GM19351 (cell line): Measurements from ENCODE around the gene CCDC57.
"Not testable (repeated sequence)": the region's sequence is repeated elsewhere in the genome, so short reads cannot be mapped to it uniquely, and the experiment has no call there.

Experiments used
- ATAC-seq: cut with Tn5 transposase; IDR thresholded peaks from one replicate; pipeline ENCODE4 v1.9.1; 2021; ENCODE audit warnings: mild to moderate bottlenecking, moderate library complexity; ENCODE audit not compliant: unreplicated experiment

Gene CCDC57

DNA sequence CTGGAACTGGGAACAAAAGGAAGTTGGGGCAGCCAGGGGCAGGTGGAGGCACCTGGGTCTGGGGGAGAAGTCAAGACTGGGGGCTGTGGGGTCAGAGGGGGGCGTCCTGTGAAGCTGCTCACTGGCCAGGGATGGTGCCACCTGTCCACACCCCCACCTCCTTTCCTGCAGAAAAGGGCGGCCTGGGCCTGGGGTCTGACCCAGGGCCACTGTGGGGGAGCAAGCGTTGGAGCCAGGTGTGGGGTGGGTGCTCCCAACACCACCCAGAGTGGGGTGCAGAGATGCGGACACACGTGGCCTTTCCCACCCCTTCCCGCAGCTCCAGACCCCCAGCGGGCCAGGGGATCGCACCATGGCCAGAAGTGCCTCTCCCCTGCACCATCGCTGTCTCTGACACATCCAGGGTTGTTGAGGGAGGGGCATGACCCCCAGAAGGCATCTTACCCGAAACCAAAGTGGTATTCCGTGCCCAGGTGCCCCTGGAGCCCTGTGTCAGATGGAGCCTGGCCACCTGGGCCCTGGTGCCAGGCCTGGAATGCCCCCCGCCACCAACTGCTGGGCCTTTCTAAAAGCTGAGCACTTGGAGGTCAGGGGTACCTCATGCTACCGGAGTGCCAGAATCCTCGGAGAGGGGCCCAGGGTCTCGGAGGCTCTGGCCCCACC is 13.6 kb upstream of the CCDC57 start:
- ATAC-seq, result no peak

DNA sequence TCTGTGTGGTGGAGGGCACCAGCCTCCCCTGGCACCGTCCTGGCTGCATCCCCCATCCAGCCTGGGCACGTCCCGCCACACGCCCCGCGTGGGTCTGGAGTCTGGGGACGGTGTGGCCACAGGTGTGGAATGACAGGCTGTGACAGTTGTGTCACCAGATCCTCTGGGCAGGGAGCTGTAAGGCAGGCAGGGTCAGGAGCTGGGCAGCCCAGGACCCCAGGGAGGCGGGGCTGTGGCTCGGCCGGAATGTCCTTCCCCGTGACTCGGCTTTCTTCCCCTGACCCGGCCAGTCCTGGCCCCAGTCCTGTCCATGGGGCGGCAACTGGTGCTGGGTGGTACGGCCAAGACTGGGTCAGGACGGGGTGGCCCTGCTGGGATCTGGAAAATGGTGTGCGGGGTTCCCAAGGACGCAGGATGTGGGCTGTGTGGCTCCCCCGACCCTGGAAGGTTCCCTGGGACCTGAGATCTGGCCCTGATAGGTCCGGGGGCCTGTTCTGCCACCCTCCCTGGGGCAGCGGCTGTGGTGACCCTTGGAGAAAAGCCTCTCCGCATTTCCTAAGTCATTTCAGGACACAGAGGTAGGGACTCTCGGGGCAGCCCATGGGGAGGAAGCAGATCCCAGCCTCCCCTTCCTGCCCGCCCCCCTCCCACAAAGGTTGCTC is 12.9 kb upstream of the CCDC57 start:
- no peak for ATAC-seq

DNA sequence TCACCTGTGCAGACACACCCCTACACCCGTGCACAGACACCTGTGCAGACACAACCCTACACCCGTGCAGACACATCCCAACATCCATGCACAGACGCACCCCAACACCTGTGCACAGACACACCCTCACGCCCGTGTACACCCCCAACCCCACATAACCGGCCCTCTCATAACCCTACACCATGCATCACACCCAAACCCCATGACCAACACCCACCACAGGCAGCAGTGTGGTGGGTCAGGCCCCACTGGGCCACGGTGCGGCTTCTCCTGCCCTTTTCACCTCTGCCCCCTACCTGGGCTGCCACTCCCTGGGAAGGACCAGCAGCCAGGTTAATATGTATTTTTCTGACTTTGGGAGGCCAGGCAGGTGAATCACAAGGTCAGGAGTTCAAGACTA is 12.0 kb upstream of the CCDC57 start:
- ATAC-seq, result no peak

DNA sequence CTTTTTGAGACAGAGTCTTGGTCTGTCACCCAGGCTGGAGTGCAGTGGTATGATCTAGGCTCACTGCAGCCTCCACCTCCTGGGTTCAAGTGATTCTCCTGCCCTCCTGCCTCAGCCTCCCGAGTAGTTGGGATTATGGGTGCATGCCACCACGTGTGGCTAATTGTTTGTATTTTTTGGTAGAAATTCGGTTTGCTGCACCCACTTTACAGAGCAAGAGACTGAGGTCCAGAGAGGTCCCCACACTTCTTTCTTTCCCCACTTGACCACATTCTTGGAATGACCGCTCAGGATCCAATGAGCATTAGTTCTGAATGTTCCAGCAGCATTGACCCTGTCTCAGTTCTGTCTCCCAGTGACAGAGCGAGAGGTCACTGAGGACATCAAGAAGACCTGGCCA is 10.9 kb upstream of the CCDC57 start:
- no peak for ATAC-seq

DNA sequence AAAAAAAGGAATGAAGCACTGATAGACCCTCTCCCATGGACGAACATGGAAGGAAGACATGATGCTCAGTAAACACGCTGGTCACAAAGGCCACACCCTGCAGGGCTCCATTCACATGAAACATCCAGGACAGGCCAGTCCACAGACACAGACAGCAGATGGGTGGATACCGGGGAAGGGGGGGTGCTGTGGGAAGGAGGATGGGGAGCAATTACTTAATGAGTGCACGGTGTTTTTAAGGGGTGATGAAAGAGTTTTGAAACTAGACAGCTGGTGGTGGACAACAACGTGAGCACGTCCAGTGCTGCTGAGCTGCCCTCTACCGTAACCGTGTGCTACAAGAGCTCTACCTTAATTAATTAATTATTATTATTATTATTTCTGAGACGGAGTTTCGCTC is 10.2 kb upstream of the CCDC57 start:
- ATAC-seq, result no peak

DNA sequence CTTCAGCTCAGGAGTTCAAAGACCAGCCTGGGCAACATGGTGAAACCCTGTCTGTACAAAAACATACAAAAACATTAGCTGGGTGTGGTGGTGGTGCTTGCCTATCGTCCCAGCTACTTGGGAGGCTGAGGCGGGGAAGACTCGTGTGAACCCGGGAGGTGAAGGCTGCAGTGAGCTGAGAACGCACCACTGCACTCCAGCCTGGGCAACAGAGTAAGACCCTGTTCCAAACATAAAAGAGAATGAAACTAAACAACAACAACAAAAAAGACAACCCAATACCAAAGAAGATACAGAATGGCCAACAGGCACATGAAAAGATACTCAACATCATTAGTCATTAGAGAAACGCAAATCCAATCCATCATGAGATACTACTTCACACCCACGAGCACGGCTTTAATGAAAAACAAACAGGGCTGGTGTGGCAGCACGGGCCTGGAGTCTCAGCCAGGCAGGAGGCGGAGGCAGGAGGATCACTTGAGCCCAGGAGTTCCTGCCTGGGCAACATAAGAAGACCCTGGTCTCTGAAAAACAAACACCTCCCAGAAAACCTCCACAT is 8.8 kb upstream of the CCDC57 start:
- no peak for ATAC-seq

DNA sequence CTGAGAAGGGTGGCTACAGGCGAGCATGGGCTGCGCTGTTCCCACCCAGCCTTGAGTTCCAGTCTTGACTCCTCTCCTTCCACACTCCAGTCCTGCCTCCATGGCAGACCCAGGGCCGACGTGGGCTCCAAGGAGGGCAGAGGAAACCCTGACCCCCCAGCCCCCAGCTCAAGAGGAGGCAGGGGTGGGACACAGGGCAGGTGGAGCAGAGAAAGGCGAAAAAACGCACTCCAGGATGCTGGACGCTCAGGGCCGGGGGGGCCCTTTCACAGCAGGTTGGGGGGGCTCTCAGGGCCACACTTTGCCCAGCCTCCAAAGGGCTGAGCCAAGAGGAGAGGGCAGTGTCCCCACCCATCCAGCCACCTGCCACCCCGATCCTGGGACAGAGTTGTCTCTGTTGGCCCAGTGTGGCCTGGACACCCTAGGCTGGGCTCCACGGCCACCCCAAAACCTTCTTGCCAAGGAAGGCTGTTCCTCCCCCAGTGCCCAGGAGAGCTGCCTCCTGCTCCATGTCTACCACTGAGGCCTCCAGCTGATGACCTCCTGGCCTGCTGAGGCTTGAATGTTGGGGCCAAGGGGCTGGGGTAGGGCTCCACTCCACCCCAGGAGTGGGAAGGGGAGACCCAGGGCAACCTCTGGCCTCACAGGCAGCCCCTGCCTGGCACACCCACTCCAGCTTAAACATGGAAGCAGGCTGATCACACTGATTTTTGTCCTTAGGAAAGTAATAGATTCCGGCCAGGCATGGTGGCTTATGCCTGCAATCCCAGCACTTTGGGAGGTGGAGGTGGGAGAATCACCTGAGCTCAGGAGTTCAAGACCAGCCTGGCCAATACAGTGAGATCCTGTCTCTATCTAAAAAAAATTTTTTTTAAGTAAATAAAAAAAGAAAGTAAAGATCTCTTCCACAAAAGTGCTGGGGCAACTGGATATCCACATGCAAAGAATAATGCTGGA is 7.4 kb upstream of the CCDC57 start:
- ATAC-seq, result no peak

DNA sequence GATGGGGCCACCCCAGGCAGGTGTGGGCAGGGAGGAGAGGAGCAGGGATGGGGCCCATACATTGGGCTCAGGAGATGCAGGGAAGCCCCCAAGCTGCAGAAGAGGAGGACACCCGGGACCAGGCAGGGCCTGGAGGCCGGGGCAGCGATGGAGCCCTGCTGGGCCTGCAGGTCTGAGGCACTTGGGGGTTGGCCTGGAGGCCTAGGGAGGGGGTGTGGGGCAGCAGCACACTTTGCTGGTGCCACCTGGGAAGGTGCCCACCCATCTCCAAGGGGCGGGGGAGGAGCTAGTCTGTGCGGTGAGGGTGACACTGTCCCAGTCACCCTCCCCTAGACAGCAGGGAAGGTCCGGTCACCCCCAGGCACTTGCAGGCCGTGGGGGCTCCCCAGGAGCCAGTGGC is 6.4 kb upstream of the CCDC57 start:
- ATAC-seq, result no peak

DNA sequence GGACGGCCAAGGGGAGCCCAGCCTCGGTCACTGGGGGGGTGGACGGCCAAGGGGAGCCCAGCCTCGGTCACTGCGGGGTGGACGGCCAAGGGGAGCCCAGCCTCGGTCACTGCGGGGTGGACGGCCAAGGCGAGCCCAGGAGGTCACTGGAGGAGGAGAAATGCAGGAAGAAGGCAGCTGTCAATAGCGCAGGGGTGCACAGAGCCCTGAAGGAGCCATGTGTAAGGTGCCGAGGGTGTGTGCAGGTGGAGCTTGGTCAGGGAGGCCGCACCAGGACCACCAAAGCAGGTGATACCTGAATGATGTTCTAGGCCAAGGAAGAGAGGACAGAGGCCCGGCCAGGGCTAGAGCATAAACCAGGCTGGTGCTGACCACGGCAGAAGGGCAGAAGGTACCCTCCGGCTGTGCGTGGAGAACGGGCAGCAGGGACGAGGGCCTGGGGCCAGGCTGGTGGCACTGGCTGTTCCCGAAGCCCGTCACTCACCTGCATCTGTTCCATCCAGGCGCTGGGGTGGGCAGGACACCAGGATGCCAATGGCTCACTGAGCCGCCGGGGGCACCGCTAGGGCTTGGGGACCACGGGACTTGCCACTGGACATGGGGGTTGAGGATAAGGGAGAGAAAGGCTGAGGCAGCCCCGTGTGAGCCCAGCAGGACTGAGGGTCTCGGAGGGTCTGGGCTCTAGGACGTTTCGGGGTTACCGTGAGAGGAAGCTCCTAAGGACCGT is 5.9 kb upstream of the CCDC57 start:
- no peak for ATAC-seq

DNA sequence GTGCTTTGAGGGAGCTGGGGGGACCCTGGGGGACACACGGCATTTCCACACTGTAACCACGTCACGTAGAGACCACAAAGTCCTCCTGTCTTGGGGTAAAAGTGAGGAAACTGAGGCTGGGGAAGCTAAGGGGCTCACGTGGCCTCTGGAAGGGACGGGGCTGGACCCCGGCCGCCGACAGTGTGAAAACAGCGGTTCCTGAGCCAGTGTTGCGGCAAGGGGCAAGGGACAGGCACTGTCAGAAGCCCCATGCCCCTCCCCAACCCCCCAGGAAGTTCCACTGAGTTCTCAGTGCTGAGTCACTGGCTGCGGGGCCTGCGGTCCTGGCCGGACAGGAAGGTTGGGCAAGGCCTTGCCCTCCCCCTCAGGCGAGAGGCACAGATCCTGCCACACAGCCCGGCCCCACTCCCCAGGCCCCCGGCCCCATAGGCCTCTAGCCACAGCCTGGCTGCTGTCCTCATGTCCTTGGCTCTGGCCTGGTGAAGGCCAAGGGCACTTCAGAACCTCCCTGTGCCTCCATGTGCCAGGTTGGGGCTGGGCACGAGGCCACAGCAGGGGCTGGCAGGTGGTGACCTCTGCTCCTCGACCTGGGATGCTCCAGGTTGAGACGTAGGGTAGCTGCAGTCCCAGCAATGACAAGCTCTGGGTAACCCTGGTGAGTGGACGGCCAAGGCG is 5.0 kb upstream of the CCDC57 start:
- ATAC-seq, result no peak

DNA sequence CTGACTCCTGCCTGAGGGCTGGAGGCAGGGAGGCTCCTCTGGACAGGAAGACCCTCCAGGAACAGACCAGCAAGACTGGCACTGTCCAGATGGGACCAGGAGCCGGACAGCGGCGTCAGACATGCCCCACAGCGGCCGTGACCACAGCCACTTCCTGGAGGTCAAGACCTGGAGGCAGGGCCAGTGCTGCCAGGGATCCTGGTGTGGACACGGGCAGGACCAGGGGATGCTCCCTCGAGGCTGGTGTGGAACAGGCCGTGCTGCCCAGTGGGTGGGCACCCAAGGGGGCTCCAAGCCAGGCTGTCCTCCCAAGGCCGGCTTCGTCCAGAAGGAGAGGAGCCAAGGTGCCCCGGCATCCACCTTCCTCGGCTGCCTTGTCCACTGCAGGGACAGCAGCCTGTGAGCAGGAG is 4.5 kb upstream of the CCDC57 start:
- no peak for ATAC-seq

DNA sequence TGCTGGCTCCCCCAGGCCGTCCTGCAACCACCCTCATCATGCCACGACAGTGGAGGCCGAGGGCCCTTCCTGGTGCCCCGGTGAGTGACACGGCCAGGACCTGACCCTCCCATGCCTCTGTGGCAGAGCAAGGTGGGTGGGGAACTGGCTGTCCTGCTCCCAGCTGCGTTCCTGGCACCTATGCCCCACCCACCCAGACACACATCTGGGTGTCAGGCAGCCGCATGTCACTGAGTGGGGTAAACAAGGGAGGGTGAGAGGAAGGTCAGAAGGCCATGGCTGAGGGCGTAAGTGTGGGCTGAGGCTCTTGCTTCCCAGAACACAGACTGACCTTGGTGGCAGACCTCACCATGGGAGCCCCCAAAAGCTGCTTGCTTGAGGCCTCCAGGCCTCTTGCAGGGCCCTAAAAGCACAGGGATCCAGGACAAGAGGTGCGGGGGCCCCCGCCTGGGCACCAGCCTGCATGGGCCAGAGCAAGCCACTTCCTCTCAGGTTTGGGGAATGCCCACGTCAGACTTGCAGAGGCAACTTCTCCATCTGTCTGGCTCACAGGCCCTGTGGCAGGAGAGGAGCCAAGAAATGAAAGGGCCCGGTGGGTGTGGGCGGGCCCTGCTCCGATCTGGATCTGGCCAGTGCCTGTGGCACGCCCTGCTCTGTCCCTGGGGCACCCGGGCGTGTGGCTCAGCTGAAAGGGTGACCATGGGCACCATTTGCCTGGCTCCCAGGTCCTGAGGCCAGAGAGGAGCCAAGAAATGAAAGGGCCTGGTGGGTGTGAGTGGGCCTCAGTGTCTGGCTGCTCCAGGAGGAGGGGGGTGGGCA is 3.9 kb upstream of the CCDC57 start:
- no peak for ATAC-seq

DNA sequence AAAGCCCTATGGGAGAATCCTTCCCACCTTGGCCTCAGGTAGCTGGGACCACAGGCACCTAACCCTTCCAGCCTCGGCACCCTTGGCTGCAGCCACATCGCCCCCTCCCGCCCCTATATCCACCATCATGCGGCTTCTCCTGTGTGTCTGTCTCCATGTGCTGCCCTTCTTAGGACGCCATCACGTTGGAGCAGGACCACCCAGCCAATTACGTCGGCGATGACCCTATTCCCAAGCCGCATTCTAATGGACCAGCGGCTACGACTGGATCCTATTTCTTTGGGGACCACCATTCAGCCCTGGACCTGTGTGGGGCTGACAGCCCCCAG is 3.3 kb upstream of the CCDC57 start:
- no peak for ATAC-seq

DNA sequence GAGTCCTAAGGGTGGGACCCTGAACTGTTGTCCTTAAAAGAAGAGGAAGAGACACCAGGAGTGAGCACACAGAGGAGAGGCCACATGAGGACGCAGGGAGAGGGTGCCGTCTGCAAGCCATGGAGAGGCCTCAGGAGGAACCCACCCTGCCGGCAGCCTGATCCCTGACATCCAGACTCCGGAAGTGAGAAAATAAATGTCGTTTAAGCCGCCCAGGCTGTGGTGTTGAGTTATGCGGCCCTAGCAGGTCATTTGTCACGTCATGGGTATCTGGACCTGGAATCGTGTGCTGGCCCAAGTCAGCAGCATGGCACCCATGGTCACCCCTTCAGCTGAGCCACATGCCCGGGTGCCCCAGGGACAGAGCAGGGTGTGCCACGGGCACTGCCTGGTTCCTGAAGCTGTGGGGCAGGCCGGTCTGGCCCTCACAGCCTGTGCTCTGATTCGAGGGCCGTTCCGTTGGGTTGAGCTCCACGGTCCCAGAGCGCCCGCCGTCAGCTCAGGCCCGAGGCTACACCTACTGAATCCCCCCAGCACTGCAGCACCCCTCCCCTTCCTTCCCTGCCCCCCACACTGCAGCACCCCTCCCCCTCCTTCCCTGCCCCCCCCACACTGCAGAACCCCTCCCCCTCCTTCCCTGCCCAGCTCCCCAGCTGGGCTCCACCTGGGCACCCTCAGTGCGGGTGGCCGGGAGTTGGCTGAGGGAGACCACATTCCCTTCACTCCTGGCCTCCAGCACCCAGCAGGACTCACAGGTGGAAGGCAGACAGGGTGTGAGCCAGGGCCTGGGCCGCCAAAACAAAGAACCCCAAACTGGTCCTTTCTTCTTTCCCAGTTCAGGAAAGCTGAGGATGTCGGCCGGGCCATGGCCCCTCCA is 2.7 kb upstream of the CCDC57 start:
- no peak for ATAC-seq

DNA sequence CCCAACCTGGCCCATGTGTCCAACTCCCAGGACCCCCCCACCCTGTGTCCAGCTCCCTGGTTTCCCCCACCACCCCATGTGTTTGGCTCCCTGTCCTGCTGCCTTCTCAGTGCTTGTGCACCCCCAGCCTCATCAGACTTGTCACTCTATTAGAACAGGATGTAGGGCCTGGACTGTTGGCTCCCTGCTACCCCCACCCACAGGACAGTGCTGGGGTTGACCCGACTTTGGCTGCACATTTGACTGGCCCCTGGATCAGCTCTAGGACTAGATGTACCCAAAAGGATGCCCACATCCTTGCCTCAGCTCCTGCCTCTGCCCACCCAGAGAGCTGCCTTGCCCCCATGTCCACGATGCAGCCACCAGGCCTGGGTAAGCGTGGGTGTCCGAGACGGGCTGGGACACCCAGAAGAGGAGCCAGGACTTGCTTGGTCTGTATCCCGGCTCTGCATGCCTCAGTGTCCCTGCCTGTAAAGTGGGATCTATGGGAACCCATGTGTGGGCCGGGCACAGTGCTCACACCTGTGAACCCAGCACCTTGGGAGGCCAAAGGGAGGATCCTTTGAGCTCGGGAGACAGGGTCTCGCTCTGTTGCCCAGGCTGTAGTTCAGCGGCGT is 1.5 kb upstream of the CCDC57 start:
- no peak for ATAC-seq

DNA sequence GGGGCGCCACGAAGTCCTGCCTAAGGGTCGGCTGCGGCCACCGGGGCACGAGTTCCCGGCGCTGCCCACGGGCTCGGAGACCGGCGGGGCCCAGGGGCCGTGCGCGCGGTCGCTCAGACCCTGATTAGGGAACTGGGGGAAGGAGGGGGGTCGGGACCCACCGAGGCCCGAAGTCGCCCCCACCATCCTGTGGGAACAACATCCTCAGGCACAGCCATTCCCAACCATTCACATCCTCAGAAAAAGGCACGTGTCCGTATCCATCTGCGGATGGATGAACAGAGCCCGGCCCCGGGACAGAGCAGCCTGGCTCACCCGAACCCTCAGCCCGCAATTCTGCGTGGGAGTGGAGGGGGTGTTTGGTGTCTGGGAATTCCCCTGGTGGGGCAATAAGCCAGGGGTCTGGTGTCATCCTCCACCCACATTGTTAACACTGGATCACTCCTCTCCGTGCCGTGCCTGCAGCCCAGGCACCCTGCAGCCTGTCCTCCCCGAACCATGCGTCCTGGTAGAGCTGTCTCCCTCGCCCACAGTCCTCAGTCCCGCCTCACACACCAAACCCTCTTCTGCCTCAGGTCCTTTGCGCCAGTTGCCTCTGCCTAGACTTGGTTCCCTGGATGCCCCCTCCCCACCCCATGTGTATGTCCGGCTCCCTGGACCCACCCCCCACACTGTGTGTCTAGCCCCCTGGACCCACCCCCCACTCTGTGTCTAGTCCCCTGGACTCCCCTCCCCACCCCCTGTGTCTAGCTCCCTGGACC is 789 bp upstream of the CCDC57 start:
- peak; percentile 12 for ATAC-seq

DNA sequence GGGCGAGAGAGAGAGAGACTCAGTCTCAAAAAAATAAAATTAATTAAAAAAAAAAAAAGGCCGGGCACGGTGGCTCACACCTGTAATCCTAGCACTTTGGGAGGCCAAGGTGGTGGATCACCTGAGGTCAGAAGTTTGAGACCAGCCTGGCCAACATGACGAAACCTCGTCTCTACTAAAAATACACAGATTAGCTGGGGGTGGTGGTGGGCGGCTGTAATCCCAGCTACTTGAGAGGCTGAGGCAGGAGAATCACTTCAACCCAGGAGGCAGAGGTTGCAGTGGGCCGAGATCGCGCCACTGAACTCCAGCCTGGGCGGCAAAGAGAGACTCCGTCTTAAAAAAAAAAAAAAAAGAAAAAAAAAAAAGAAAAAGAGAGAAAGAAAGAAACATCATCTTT is 2.0 kb downstream of the CCDC57 start:
- not testable (repeated sequence) for ATAC-seq
